Measurements from ENCODE around the gene C9orf50.
"Not testable (repeated sequence)": the region's sequence is repeated elsewhere in the genome, so short reads cannot be mapped to it uniquely, and the experiment has no call there.

C9orf50 gene

DNA sequence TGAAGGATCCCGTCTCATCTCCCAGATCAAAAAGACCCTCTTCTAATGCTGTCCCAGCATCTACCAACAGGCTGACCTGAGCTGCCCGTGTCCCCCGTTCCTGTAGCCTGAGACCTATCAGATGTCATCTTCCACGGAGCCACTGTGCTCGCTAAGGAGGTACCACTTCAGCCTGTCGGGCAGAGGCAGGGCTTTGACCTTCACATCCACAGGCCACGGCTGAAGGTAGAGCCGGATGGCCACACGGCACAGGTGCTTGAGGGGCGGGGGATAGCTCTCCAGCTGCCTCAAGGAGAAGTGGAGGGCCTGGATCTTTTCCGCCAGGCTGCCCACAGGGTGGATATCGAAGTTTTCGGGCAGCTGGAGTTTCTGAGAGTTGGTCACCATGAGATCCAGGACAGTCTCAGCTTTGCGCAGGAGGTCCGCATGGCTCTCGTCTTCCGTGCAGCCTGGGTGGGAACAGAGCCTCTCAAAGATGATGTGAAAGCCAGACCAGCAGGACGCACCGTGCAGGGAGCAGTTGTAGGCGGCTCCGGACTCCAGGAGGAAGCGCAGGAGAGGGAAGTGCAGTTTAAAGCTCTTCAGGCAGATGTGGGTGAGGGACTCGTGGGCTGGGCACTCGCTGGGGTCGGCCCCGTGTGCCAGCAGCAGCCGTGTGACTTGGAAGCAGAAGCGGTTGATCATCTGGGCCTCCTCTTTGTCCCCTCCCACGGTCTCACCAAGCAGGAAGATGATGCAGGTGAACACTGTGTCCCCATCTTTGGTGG is 17.0 kb upstream of the C9orf50 start:
- DNase-seq (ENCODE audit: low read depth) = no peak
- no peak overlapping the region for H3K4me3 ChIP-seq (ENCODE audit: low read depth, low read length)
- TF ChIP-seq, protein P1, sequence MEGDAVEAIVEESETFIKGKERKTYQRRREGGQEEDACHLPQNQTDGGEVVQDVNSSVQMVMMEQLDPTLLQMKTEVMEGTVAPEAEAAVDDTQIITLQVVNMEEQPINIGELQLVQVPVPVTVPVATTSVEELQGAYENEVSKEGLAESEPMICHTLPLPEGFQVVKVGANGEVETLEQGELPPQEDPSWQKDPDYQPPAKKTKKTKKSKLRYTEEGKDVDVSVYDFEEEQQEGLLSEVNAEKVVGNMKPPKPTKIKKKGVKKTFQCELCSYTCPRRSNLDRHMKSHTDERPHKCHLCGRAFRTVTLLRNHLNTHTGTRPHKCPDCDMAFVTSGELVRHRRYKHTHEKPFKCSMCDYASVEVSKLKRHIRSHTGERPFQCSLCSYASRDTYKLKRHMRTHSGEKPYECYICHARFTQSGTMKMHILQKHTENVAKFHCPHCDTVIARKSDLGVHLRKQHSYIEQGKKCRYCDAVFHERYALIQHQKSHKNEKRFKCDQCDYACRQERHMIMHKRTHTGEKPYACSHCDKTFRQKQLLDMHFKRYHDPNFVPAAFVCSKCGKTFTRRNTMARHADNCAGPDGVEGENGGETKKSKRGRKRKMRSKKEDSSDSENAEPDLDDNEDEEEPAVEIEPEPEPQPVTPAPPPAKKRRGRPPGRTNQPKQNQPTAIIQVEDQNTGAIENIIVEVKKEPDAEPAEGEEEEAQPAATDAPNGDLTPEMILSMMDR (conservative IDR thresholded peaks at IDR 0.05; ENCODE audit: low read depth, low read length) = no peak

DNA sequence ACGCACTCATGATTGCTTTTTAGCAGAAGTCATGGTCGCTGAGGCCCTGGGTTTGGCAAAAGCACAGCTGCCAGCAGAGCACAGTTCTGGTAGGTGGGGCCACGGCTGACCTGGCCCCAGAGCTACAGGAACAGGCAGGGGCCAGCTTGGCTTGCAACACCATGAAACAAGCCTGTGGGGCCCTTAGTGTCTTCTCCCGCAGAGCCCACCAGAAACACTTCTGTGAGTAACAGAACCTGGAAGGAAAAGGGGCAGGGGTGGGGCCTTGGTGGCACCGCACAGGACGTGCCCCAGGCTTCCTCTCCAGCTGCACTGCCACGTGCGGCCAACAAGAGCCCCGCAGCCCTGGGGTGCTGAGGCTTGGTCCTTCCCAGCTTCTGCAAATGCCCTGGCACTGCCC is 16.2 kb upstream of the C9orf50 start:
- no peak overlapping the region for H3K4me3 ChIP-seq (ENCODE audit: low read depth, low read length)
- TF ChIP-seq, protein P1 (conservative IDR thresholded peaks at IDR 0.05; ENCODE audit: low read depth, low read length) = no peak
- no peak for DNase-seq (ENCODE audit: low read depth)

DNA sequence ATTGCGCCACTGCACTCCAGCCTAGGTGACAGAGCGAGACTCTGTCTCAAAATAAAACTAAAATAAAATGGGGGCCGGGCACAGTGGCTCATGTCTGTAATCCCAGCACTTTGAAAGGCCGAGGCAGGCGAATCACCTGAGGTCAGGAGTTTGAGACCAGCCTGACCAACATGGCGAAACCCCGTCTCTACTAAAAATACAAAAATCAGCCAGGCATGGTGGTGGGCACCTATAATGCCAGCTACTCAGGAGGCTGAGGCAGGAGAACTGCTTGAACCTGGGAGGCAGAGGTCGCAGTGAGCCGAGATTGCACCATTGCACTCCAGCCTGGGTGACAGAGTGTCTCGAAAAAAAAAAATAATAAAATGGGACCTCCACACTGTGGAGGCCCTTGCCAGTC is 15.4 kb upstream of the C9orf50 start:
- not testable (repeated sequence) for DNase-seq (ENCODE audit: low read depth); H3K4me3 ChIP-seq (ENCODE audit: low read depth, low read length)

DNA sequence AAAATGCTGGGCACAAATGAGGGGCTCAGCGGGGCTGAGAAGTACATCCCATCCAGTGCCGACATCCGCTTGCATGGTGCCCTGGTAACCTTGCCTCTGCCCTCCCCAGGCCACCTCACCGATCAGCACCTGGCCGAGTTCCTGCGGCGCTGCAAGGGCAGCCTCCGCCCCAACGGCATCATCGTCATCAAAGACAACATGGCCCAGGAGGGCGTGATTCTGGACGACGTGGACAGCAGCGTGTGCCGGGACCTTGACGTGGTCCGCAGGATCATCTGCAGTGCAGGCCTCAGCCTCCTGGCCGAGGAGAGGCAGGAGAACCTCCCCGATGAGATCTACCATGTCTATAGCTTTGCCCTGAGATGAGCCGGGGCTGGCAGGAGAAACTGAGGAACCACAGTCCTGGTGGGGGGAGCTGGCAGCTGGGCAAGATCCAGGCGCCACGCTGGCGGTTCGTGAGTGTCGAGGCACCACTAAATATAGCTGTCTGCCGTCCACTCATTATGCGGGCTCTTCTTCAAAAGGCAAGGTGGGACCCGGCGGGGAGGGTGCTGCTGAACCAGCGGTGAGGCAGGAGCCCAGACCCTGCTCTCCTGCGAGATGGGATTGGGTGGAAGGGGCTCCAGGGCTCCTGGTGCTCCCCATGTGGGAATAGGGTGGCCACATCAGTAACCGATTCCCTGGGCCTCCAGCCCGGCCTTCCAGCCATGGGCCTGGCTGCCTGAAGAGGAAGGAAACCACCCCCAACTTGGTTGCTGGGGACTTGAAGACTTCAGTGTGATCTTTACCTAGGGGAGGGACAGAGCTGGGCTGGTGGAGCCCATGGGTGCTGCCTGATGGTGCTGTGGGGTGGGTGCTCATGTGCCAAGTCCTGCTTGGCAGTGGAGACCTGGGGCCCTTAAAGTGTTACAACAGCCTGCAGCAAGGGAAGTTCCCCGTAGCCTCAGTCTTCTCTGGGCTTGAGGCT is 14.5 kb upstream of the C9orf50 start:
- TF ChIP-seq, protein P1 (conservative IDR thresholded peaks at IDR 0.05; ENCODE audit: low read depth, low read length) = no peak
- no peak for DNase-seq (ENCODE audit: low read depth)
- H3K4me3 ChIP-seq (ENCODE audit: low read depth, low read length) = no peak overlapping the region

DNA sequence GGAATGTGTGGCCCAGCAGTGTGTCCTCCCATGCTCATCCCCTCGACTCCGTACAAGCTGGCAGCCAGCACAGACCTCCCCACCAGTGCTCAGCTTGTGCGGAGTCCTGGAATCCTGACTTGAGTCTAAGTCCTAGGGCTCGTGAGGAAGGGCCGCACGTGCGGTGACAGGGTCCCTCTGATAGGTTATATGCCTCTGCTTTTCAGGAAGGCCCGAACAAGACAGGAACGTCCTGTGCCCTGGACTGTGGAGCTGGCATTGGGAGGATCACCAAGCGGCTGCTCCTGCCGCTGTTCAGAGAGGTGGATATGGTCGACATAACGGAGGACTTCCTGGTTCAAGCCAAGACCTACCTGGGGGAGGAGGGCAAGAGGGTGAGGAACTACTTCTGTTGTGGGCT is 12.9 kb upstream of the C9orf50 start:
- no peak overlapping the region for H3K4me3 ChIP-seq (ENCODE audit: low read depth, low read length)
- no peak for DNase-seq (ENCODE audit: low read depth)
- TF ChIP-seq, protein P1 (conservative IDR thresholded peaks at IDR 0.05; ENCODE audit: low read depth, low read length) = no peak

DNA sequence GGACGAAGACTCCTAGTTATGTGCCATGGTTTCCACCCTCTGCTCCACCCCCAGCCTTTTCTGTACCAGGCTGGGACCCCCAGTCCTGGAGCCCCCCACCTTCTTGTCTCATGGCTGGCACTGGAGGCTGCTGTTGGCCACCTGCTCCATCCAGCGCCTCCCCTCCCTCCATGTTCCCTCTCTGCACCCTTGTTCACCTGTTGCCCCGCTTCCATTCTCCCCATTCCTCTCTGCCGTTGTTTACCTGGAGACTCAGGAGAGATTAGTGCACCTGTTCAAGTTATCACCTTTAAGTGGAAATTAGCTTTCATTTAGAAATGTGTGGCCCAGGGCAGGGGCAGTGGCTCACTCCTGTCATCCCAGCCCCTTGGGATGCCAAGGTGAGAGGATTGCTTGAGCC is 12.3 kb upstream of the C9orf50 start:
- TF ChIP-seq, protein P1 (conservative IDR thresholded peaks at IDR 0.05; ENCODE audit: low read depth, low read length) = no peak
- no peak overlapping the region for H3K4me3 ChIP-seq (ENCODE audit: low read depth, low read length)

DNA sequence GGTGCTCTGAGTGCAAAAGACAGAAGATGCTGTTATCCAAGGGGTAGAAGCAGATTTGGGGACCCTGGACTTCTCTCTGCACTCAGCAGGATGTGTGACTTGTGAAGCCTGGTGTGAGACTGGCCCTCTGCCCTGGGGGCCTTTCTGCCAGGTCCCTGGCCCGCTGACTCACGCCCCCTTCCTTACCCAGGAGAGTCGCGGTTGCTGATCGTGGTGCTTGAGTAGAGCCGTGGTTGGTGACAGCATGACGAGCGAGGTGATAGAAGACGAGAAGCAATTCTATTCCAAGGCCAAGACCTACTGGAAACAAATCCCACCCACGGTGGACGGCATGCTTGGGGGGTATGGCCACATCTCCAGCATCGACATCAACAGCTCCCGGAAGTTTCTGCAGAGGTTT is 11.6 kb upstream of the C9orf50 start:
- TF ChIP-seq, protein P1 (conservative IDR thresholded peaks at IDR 0.05; ENCODE audit: low read depth, low read length) = no peak
- no peak overlapping the region for H3K4me3 ChIP-seq (ENCODE audit: low read depth, low read length)
- no peak for DNase-seq (ENCODE audit: low read depth)

More for the DNA sequence above, 12.3 kb upstream of the C9orf50 start:
- DNase-seq (ENCODE audit: low read depth) = no peak
